AG09309 (cell line): ENCODE measurements around the gene IMMP2L.
A peak's percentile ranks its signal among the peaks of the same experiment; 100 is the strongest.

Source experiments
- DNase-seq: peaks from one replicate; pipeline ENCODE4 v3.0.0-alpha.2; 2010; ENCODE audit warnings: low read depth
- H3K4me3 ChIP-seq: 2 replicates; pipeline ENCODE4 v1.5.1; 2011; ENCODE audit warnings: mild to moderate bottlenecking, low read depth, low read length, moderate library complexity; ENCODE audit not compliant: control insufficient read depth
- TF ChIP-seq, protein P1 (sequence below): IDR thresholded peaks from 2 replicates; pipeline ENCODE4 v1.5.1; 2011; ENCODE audit warnings: mild to moderate bottlenecking, low read depth, low read length, inconsistent platforms; ENCODE audit not compliant: insufficient read depth, control insufficient read depth; ENCODE audit errors: missing control alignments

IMMP2L gene

DNA sequence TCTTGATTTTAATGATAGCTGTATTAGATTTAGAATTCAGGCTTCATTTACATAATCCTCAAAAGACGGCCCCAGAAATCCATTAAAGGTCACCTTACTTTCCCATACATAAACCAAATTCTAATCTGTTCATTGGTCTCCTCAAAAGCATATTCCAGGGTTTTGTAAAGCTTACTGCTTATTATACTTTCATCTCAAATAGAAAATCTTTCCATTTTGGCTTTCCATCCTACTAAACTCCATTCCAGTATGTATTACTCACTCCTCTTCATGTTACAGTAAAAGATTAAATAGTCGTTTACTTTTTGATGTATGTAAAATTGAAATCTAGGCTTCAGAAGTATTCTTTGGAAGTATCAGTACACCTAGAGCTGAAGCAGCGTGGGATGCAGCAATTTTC lies 614.9 kb downstream of the IMMP2L start:
- no peak for DNase-seq
- H3K4me3 ChIP-seq = no peak overlapping the region
- TF ChIP-seq, protein P1, sequence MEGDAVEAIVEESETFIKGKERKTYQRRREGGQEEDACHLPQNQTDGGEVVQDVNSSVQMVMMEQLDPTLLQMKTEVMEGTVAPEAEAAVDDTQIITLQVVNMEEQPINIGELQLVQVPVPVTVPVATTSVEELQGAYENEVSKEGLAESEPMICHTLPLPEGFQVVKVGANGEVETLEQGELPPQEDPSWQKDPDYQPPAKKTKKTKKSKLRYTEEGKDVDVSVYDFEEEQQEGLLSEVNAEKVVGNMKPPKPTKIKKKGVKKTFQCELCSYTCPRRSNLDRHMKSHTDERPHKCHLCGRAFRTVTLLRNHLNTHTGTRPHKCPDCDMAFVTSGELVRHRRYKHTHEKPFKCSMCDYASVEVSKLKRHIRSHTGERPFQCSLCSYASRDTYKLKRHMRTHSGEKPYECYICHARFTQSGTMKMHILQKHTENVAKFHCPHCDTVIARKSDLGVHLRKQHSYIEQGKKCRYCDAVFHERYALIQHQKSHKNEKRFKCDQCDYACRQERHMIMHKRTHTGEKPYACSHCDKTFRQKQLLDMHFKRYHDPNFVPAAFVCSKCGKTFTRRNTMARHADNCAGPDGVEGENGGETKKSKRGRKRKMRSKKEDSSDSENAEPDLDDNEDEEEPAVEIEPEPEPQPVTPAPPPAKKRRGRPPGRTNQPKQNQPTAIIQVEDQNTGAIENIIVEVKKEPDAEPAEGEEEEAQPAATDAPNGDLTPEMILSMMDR = no peak

DNA sequence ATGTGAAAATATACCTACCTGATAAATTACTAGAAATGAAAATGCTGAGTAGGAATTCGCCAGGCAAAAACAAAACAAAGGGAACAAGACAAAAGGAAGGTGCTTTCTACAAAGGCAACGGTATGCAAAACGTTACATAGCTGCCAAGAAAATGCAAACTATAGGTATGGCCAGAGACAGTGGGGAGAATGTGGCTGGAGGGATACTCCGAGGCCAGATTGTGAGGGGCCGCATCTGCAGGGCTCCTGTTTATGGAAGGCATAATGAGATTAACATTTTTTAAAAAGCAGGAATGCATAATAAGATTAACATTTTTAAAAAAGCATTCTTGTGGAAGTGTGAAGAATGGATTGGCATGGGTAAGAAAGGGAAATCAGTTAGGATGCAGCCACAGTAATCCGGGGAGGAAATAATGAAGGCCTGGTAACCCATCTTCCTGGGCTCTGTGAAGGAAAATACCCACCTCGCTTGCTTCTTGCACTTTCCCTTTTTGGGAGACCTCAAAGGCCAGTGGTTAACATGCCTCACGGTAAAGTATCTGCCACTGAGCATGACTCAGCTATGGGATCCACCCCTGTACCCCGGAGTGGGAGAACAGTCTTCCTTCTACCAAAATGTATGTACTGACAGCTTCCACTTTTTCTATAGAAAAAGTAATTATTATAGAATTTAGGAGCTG lies 617.2 kb downstream of the IMMP2L start:
- TF ChIP-seq, protein P1 = no peak
- no peak overlapping the region for H3K4me3 ChIP-seq
- DNase-seq = no peak

DNA sequence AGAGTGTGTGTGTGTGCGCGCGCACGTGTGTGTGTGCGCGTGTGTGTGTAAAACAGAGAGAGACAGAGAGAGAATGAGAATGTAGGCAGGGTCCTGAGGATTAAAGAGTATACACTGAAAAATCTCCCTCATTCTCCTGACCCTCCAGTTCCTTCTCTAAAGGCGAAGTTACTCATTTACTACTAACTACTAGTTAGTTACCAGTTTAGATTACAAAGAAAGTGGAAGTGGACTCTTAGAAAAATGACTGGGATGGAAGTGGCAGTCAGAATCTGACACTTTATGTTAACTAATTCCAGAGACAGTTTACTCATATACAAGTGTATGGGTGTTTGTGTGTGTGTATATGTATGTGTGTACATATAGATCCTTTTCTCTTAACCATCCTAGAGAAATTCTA lies 617.8 kb downstream of the IMMP2L start:
- TF ChIP-seq, protein P1 = no peak
- DNase-seq = no peak
- no peak overlapping the region for H3K4me3 ChIP-seq

DNA sequence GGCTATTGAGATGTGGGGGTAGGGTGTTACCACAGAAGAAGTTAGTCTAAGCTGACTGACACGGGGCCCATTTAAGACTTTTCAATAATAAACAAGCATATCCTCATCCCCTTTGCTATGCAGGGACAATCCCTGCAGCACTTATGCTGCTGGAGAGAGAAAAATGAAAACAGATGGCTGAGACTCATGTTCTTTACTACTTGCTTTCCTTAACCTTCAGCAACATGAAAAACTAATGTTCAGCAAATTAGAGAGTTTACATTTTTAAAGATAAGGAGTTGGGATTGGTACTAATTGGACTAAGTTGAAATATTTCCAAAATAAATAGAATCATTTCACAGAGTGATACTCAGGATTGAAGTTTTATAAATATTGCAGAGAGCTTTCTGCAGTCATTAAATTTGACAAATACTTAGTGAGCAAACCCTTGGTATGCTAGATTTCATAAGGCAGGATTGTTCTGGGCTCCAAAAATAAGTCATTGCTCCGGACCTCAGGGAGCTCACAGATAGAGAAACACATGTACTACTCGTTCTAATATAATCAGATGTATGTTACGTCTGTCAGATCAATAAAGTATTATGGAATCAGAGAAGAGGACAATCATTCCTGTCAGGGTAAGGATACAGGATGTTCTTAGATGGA lies 618.5 kb downstream of the IMMP2L start:
- DNase-seq = peak; percentile 20
- TF ChIP-seq, protein P1 = no peak
- H3K4me3 ChIP-seq = no peak overlapping the region

DNA sequence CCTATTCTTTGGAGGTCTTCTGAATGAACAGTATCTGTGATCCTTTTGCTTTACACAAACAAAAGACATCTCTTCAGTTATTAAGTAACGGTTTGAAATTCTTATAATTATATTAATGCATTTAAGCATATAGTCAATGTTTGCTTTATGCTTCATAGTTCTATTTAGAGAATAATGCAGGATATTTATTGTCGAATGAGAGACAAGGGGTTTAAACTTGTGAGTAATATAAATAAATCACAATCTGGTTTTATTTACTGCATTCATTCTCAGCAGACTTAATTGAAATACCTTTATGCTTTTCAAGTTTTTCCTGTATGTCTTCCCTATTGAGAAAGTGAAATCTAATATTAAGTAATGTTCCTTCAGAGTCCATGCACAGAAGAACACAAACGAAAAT lies 620.9 kb downstream of the IMMP2L start:
- no peak for DNase-seq
- H3K4me3 ChIP-seq = no peak overlapping the region
- TF ChIP-seq, protein P1 = no peak

DNA sequence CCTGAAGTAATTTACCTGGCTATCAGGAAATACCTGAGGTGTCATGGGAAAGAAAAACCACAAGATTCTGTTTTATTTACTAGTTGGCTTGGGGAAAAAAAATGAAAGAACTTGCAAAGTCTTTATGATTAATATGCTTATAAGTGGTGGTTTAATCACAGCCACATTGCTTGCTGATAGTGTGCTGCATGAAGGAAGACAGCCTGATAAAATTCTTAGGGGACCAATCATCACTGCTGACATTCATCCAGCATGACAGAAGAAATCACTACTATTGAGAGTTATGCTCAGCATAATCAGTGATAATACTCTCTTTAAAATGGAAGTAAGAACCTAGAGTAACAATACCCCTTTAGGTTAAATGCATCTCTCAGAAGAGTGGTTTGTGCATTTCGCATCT lies 621.5 kb downstream of the IMMP2L start:
- DNase-seq = no peak
- no peak overlapping the region for H3K4me3 ChIP-seq
- TF ChIP-seq, protein P1 = no peak
